Measurements from ENCODE around the gene DCPS.
"Not testable (repeated sequence)": the region's sequence is repeated elsewhere in the genome, so short reads cannot be mapped to it uniquely, and the experiment has no call there.

DCPS gene

GRCh38 chr11:126346946-126347345 lies 43.1 kb downstream of the DCPS start:
- DNase-seq: not testable (repeated sequence)

DNA sequence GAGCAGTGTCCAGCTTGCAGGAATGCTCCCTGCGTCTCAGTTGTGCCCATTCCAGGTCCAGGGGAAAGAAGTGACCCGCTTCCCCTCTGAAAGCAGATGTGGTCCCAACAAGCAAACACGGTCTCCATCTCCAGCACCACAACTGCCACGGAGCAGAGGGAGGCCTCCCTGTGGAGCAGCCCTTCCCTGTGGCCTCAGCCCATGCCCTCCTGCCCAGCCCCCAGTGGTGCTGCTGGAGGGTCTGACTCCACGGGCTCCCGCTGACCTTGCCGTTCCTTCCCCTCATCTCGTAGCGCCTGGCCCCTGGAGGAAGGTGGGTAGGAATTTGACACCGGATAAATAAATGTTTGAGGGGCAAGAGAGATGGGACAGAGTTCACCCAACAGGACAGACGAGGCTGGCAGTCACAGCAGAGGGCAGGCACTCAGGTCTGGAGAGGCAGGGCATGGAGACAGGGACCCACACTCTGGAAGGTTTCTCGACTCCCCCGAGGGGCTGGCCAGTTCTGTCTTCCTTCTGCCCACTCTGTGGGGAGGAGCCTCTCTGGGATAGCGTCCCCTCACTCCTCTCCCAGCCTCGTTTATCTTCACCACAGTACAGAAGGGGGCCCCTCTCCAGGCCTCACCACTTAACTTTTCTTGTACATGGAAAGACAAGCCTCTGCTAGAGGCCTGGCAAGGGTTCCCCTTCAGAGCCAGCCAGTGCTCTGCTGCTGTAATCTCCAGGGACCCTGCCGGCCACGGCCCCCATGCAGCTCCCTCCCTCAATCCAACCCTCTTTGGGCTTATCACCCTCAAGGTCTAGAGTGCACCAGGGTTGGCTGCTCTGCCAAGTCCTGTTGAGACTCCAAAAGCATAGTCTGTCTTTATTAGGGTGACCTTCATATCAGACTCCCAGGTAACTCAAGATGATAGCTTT lies 44.1 kb downstream of the DCPS start:
- no peak for DNase-seq

GRCh38 chr11:126348806-126349582 lies 45.1 kb downstream of the DCPS start:
- DNase-seq: no peak

DNA sequence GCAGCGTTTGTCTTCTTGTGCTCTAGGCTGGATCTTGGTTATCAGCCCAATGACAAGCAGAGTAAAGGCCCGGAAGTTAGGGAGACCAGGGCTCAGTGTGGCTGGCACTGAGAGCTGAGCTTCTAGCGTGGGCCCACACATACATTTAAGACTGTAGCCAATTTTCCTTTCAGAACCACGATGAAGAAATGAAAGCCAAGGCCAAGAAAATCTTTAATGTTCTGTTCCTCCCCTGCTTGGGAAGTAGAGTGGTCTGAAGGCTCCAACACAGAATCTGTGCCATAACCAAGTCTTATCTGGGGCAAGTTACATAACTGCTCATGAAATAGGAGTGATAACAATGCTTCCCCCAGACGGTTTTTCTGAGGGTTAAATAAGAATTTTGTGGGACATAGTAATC lies 47.0 kb downstream of the DCPS start:
- no peak for DNase-seq

DNA sequence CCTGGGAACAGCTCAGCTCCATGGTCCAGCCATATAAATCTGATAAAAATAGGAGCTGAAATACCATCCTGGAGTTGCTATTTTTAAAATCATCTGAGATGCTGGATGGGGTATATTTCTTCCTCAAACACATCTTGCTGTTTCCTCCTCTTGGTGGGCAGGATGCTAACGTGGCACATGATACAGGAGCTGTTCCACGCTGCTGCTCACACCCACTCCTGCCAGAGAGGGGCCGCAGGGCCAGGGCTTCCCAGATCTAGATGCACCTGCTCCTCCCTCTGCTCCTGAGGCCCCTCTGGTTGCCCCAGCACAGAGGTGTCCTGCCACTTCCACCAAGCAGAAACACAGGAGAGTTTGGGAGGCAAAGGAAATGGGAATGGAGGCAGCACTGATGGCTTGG lies 48.3 kb downstream of the DCPS start:
- no peak for DNase-seq

DNA sequence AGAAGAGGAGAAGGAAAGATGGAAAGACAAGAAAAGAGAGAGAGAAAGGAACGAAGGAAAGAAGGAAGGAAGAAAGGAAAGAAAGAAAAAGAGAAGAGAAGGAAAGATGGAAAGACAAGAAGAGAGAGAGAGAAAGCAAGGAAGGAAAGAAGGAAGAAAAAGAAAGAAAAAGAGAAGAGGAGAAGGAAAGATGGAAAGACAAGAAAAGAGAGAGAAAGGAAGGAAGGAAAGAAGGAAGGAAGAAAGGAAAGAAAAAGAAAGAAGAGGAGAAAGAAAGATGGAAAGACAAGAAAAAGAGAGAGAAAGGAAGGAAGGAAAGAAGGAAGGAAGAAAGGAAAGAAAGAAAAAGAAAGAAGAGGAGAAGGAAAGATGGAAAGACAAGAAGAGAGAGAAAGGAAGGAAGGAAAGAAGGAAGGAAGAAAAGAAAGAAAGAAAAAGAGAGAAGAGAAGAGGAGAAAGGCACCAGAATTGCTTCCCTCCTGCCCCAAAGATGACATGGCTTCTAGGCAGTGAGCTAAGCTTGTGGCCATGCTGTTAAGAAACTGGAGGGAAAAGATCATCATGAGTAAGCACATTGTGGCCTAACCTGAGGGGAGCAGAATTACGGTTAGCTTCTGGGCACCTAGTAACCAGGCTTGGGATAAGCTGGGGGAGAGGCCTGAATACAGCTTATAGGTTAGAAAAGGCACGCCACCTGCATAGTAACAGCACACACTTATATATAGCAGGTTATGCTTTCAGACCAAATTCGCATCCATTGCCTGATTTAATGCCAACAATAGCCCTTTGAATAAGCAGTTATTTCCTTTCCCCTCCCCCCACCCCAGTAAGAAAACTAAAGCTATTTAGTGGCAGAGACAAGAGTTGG lies 49.3 kb downstream of the DCPS start:
- no peak for DNase-seq

DNA sequence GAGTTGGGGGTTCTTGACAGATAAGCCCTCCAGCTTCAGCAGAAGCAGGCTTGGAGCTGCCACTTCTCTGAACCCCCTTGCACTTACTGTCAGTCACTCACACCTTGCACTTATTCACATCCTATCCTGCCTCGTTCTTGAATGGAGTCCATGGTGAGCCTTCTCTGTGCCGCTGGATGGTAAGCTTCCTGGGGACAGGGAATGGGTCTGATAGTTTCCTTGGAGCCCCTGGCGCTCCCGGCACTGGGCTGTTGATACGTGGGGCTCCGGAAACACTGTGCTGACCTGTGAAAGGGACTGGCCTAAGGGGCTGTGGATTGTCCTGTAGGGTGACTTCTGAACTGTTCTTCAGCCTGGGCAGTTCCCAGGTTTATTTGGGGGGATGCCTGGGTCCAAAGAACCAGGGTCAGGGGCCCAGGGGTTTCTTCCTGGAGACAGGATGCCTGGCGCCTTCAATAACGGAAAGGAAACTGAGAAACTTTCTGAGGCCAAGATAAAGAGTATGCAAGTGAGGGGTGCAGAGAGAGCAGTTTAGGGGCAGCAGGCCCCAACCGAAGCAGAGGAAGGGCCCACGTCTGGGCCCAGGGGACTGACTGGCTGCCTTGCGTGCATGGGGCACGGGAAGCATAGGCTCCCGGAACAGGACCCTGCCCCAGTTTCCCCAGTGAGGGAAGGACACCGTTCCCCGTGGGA lies 50.9 kb downstream of the DCPS start:
- no peak for DNase-seq

- DNase-seq: peak; percentile 39
Observed at GRCh38 chr11:126355324-126355925, 51.6 kb downstream of the DCPS start, which contains the start of gene ST3GAL4. TSS of gene ST3GAL4 (plus strand) at chr11:126355686. CDS start at chr11:126406156, 50,470 bp downstream.

GRCh38 chr11:126355926-126356897 lies 52.4 kb downstream of the DCPS start:
- no peak for DNase-seq

- DNase-seq: no peak
Observed at GRCh38 chr11:126357055-126357962, 53.4 kb downstream of the DCPS start.

- DNase-seq: no peak
Observed at GRCh38 chr11:126357969-126358762, 54.3 kb downstream of the DCPS start.

DNA sequence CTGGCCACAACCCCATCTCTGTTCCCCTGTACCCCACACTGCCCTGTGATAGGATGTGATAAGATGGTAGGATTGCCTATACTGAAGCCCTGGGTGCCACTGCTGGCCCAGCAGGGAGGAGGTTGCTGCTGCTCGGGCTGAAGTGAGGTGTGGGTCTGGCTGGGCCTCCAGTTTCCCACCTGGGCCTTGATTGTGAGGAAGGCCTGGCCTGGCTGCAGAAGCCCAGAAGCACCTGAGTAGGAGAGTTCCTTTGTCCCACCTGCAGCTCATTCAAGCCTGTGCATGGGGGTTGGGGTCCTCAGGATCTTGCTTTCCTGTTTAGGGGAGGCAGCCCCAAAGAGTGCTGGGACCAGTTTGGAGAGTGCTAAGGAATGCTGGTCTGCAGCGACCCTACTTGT lies 54.9 kb downstream of the DCPS start:
- no peak for DNase-seq

DNA sequence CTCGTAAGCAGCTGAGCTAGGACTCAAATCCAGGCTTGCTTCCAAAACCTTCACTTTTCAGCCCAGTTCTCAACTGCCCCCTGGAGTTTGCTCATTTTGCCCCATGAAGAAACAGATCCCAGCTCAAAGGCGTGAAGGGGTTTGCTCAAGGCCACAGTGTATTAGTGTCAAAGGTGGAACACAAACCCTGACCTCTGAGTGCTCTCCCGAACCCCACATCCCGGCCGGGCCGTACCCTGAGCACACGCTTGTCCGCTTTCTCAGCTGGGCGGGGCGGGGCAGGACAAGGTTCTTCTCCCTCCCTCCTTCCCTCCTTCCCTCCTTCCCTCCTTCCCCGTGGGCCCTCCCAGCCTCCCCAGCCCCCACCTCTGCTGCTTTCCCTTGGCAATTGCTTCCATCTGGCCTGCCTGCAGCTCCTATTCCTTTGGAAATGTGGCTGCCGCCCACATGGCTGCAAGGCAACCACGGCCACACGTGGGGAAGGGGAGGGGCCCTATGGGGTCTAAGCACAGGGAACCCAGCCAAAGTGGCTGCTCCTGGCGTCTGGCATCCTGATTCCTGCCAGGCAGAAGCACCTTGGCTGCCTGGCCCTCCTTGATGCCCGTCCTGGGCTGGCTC lies 55.7 kb downstream of the DCPS start:
- DNase-seq: no peak

DNA sequence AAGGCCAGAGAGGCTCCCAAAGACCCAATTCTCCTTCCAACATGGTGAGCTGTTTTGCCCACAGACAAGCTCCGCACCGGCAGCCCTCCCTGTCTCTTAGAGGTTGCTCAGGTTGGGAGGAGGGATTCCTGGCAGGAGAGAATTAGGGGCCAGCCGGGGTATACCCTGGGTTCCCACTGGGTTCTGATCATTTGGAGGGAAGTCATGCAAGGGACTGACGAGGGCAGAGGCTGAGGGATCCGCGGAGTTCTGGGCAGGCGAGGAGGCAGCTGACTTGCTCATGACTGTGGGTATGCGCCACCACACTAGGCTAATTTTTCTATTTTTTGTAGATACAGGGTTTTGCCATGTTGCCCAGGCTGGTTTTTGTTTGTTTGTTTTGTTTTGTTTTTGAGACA lies 56.2 kb downstream of the DCPS start:
- no peak for DNase-seq

DNA sequence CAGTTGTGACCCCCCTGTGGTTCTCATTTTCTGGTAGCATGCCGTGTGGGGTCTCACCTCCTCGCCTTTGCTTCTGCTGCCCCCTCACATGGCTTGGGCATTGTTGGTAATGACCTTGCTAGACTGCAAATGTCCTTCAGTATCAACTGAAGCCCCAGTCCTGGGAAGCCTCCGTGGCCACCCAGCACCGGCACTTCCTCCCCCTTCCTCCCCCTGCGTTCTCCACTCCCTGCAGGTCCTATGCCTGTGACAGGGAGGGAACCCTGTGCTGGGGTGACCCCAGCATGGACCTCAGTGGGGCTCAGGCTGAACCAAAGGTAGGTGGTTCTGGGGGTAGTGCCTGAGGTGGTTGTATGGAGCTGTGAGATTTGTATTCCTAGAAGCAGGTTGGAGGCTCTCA lies 57.5 kb downstream of the DCPS start:
- no peak for DNase-seq

GRCh38 chr11:126362879-126363655 lies 59.2 kb downstream of the DCPS start:
- DNase-seq: no peak

DNA sequence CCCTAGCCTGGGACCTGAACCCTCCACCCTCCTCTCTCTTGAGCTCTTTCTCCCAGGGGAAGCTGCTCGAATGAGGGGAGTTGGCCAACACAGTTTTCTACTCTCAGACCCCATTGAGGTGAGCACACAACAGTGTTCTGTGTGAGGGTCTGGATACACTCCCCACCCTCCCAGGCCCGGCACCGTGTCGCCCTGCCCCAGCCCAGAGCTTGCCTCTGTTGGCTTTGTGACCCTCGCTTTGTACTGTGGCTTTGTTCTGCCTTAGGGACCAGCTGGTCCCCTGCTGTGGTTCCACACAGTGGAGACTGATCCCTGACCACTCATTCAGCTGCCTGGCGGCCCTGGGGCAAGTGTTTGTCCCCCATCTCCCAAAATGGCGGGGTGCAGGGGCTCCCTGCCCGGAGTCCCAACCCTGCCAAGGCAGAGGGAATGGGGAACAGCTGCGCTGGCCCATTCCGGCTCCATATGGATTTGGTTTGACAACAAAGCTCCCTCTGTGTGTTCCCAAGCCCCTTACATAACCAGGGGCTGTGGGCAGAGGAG lies 59.9 kb downstream of the DCPS start:
- DNase-seq: no peak
